HG03439 (cell line): ENCODE results near the gene TSPAN3.

Experiments used
- ATAC-seq: cut with Tn5 transposase; IDR thresholded peaks from one replicate; pipeline ENCODE4 v1.9.1; 2021; ENCODE audit warnings: mild to moderate bottlenecking, moderate library complexity; ENCODE audit not compliant: unreplicated experiment

TSPAN3 gene

DNA sequence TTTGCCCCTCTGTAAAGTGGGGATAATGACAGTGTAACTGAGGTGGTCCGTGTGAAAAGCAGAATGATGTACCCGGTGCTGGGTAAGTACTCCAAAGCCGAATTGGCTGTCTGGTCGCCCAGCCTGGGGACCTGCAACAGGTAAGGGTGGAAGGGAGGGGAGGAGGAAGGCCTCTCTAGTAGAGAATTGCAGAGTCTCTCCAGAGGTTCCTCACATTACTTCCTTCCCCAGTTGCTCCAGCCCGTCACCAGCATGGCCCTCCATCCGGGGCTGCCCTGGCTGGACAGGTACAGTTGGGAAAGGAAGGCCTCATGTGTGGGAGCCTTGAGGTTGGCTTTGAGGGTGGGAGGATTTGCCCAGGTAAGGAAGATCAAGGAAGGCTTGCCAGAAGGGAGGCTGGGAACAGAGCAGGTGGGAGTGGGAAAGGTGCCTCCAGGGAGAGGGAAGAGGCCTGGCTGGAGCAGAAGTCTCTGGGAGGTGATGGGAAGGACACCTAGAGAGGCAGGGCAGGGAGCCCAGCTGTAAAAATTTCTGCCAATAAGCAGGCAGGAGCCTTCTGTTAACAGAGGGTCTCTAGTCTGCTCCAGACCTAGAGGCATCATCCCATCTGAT, 77.7 kb downstream of the TSPAN3 start:
- no peak for ATAC-seq

DNA sequence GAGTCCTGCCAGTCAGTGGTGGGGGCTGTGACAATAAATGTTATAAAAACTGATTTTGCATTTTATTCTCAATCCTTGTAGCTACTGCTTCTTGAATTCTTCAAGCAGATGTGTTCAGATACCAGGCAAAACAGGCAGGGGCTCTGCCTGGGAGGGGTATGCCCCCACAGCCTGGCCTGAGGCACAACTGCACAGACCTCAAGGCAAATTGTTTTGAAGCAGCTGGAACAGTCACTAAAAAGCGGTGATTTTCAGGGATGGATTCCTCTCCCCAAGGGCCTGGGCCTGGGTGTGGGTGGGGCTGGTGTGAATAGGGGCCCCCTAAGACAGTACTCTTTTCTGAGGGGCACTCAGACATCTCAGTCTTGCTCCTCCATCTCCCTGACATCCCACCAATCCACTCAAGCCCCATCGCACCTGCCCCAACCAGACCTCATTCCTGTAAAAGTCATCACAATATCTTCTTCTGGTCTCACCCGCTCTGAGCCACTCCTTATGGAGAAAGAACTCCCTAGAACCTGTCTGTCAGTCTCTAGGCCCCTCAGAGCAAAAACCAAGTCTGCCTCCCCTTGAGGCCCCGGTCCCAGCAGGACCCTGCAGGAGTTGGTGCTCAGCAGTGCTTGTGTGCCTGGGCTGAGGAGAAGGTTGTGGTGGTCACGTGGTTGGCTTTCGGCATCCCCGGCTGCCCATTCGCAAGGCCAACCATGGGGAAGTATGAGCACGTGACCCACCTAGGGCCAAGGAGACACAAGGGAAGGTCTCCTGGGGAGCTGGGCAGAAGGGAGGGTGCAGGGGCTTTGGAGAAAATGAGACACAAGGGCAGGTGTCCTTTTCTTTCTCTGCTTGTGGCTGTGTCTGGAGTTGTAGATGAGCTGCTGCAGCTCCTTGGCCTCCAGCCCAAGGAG, 78.9 kb downstream of the TSPAN3 start:
- no peak for ATAC-seq
